ENCODE data around the gene HDAC11. TPM values are rescaled to one million over a fixed set of nuclear protein-coding genes. Genes with fewer than 3 reads are reported as not detected.

The HDAC11 gene
- total and polyA plus RNA-seq, 4 donors: 2.5 to 9.0 (median 3.2) TPM

DNA sequence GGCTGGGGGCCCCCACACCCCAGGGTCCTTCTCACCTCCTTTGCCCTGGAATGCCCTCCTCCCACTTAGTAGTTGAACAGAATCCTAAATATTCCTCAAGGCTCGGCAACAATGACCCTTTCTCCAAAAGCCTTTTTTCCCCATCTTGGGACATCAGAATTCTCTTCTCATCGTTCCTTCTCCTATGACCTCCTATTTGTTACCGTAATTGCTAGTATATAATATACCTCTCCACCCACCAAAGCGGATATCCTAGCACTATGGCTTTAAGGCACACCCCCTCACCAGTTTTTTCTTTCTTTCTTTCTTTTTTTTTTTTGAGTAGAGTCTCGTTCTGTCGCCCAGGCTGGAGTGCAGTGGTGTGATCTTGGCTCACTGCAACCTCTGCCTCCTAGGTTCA lies 16.8 kb downstream of the HDAC11 start:
- DNase-seq (ENCODE audit: low spot score): no peak
- TF ChIP-seq, protein P1, sequence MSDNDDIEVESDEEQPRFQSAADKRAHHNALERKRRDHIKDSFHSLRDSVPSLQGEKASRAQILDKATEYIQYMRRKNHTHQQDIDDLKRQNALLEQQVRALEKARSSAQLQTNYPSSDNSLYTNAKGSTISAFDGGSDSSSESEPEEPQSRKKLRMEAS (IDR thresholded peaks at IDR 0.05): no peak
- TF ChIP-seq RAD21 (IDR thresholded peaks at IDR 0.05) (no peak), HNF4A (conservative IDR thresholded peaks at IDR 0.05) (no peak), HNF4G (IDR thresholded peaks at IDR 0.05) (no peak), GABPA (IDR thresholded peaks at IDR 0.05 in 1 of 2, conservative IDR thresholded peaks at IDR 0.05 in 1 of 2) (no peak), SP1 (IDR thresholded peaks at IDR 0.05) (no peak), NR2F2 (IDR thresholded peaks at IDR 0.05) (no peak), TAF1 (conservative IDR thresholded peaks at IDR 0.05) (no peak), EGR1 (IDR thresholded peaks at IDR 0.05; ENCODE audit: low read depth in 2 of 2) (no peak), FOXA1 (IDR thresholded peaks at IDR 0.05) (no peak), RXRA (IDR thresholded peaks at IDR 0.05) (no peak), JUND (IDR thresholded peaks at IDR 0.05) (no peak), YY1 (IDR thresholded peaks at IDR 0.05) (no peak)
- TF ChIP-seq, protein P2, sequence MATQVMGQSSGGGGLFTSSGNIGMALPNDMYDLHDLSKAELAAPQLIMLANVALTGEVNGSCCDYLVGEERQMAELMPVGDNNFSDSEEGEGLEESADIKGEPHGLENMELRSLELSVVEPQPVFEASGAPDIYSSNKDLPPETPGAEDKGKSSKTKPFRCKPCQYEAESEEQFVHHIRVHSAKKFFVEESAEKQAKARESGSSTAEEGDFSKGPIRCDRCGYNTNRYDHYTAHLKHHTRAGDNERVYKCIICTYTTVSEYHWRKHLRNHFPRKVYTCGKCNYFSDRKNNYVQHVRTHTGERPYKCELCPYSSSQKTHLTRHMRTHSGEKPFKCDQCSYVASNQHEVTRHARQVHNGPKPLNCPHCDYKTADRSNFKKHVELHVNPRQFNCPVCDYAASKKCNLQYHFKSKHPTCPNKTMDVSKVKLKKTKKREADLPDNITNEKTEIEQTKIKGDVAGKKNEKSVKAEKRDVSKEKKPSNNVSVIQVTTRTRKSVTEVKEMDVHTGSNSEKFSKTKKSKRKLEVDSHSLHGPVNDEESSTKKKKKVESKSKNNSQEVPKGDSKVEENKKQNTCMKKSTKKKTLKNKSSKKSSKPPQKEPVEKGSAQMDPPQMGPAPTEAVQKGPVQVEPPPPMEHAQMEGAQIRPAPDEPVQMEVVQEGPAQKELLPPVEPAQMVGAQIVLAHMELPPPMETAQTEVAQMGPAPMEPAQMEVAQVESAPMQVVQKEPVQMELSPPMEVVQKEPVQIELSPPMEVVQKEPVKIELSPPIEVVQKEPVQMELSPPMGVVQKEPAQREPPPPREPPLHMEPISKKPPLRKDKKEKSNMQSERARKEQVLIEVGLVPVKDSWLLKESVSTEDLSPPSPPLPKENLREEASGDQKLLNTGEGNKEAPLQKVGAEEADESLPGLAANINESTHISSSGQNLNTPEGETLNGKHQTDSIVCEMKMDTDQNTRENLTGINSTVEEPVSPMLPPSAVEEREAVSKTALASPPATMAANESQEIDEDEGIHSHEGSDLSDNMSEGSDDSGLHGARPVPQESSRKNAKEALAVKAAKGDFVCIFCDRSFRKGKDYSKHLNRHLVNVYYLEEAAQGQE (IDR thresholded peaks at IDR 0.05): no peak
- TF ChIP-seq, protein P3, sequence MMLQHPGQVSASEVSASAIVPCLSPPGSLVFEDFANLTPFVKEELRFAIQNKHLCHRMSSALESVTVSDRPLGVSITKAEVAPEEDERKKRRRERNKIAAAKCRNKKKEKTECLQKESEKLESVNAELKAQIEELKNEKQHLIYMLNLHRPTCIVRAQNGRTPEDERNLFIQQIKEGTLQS (IDR thresholded peaks at IDR 0.05): no peak
- TF ChIP-seq, protein P4, sequence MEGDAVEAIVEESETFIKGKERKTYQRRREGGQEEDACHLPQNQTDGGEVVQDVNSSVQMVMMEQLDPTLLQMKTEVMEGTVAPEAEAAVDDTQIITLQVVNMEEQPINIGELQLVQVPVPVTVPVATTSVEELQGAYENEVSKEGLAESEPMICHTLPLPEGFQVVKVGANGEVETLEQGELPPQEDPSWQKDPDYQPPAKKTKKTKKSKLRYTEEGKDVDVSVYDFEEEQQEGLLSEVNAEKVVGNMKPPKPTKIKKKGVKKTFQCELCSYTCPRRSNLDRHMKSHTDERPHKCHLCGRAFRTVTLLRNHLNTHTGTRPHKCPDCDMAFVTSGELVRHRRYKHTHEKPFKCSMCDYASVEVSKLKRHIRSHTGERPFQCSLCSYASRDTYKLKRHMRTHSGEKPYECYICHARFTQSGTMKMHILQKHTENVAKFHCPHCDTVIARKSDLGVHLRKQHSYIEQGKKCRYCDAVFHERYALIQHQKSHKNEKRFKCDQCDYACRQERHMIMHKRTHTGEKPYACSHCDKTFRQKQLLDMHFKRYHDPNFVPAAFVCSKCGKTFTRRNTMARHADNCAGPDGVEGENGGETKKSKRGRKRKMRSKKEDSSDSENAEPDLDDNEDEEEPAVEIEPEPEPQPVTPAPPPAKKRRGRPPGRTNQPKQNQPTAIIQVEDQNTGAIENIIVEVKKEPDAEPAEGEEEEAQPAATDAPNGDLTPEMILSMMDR (IDR thresholded peaks at IDR 0.05; ENCODE audit: low read depth, low read length, missing input control): no peak
- TF ChIP-seq, protein P5, sequence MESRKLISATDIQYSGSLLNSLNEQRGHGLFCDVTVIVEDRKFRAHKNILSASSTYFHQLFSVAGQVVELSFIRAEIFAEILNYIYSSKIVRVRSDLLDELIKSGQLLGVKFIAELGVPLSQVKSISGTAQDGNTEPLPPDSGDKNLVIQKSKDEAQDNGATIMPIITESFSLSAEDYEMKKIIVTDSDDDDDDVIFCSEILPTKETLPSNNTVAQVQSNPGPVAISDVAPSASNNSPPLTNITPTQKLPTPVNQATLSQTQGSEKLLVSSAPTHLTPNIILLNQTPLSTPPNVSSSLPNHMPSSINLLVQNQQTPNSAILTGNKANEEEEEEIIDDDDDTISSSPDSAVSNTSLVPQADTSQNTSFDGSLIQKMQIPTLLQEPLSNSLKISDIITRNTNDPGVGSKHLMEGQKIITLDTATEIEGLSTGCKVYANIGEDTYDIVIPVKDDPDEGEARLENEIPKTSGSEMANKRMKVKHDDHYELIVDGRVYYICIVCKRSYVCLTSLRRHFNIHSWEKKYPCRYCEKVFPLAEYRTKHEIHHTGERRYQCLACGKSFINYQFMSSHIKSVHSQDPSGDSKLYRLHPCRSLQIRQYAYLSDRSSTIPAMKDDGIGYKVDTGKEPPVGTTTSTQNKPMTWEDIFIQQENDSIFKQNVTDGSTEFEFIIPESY (IDR thresholded peaks at IDR 0.05): no peak
- Histone ChIP-seq H3K27ac (ENCODE audit: low read depth in 1 of 2, low read length in 2 of 2) (no peak overlapping the region), H3K9me3 (ENCODE audit: control insufficient read depth in 4 of 4, low read length in 3 of 4) (no peaks in the 10 kb centered on the region), H3K27me3 (ENCODE audit: control insufficient read depth in 4 of 4, insufficient read depth in 4 of 4, low read length in 3 of 4) (no peaks in the 10 kb centered on the region), H3K36me3 (ENCODE audit: control insufficient read depth in 4 of 4, insufficient read depth in 3 of 4, low read depth in 1 of 4, low read length in 3 of 4) (no peaks in the 10 kb centered on the region), H3K9ac (ENCODE audit: low read depth in 1 of 2, low read length in 2 of 2) (no peak overlapping the region), H3K4me3 (ENCODE audit: low read depth in 1 of 3, low read length in 3 of 3) (no peak overlapping the region), H3K4me1 (ENCODE audit: control insufficient read depth in 4 of 4, insufficient read depth in 4 of 4, low read length in 3 of 4) (peaks cover 0 to 4% (median 2%) of the 10 kb centered on the region in 4 donors)
- 81% methylated on average over 6 of the region's 6 CpGs for WGBS
